NCI-H2029 (cell line): ENCODE measurements around the gene YTHDC2.
"Not testable (repeated sequence)": the region's sequence is repeated elsewhere in the genome, so short reads cannot be mapped to it uniquely, and the experiment has no call there.

ENCODE experiments used
- DNase-seq: peaks from one replicate; lab custom pipeline; 2025; lab: John Stamatoyannopoulos, UW

YTHDC2 gene

DNA sequence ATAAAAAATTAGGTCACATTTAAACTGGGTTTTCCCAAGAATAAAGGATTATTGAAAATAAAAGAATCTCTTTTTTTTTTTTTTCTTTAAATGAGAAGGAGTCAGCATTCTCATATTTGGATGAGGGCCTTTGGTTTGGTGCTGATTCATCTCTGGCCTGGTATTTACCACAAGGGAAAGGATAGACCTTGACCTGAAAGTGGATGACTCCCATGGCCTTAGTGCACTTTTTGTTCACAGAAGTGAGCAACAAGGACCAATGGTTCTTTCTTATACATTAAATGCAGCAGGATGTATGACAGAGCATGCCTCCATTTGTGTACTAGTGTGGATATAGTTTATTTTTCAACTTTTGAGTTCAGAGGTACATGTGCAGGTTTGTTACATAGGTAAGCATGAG lies 6.9 kb downstream of the YTHDC2 start:
- DNase-seq, result no peak

DNA sequence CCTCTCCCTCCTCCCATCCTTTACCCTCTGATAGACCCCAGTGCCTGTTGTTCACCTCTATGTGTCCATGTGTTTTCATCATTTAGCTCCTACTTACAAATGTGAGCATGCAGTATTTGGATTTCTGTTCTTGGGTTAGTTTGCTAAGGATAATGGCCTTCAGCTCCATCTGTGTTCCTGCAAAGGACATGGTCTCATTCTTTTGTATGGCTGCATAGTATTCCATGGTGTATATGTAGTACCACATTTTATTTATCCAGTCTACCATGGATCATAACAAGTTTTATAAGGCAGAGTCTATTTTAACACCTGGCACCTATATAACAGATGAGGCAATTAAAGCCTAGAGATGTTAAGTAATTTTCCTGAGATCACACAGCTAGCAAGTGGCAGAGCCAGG lies 7.4 kb downstream of the YTHDC2 start:
- DNase-seq, result no peak

DNA sequence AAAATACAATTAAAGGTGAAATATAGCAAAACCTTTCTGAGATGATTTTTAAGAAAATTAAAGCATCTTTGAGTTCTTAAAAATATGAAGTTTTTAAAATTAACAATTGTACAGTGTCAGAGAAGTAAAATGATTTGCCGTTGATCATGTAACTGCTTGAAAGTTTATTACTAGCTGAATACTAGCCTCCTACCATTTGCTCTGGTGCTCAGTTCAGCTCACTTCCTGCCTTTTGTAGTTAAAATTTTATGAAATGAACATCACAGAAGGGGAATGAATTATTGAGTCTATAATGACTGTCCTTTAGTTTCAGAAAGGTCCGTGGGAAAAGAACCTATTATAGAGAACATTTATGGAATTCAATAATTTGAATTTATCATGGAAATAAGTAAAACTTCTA lies 9.7 kb downstream of the YTHDC2 start:
- no peak for DNase-seq

DNA sequence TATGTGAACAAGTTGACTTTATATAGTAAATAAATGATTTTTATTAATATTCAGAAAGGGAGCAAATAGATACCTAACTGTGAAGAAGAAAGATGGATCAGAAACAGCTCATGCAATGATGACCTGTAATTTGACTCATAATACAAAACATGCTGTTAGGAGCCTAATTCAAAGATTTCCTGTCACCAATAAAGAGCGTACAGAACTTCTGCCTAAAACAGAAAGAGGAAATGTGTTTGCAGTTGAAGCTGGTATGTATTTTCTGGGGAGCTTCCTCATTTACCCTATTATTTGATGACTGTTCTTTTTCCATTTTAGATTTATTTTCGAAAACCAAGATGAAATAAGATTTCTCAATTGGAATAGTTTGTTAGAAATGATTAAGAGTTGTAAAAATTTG lies 11.4 kb downstream of the YTHDC2 start:
- no peak for DNase-seq

DNA sequence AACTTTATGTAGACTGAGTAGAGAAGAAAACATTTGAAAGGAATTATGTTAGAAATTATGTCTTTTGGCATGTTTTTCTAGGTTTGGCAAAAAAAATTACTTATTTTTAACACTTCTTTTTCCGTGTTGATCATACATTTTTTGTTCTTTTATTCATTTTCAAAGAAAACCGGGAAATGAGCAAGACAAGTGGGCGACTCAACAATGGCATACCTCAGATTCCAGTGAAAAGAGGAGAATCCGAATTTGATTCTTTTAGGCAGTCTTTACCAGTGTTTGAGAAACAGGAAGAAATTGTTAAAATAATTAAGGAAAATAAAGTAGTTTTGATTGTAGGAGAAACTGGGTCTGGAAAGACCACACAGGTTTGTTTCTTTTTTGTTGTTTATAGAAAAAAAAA lies 12.9 kb downstream of the YTHDC2 start:
- no peak for DNase-seq

DNA sequence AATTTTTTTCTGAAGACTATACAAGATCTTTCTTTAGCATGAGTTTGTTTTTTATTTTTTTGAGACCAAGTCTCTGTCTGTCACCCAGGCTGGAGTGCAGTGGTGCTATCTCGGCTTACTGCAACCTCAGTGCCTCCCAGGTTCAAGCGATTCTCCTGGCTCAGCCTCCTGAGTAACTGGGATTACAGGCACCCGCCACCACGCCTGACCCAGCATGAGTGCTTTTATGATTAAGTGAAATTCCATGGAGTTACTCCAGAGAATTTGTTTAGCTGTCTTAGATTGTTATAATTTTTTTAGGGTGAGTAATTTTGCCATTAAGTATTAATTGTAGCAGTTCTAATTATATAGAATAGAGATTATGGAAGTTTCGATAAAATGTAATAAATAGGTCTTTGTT lies 14.3 kb downstream of the YTHDC2 start:
- no peak for DNase-seq

DNA sequence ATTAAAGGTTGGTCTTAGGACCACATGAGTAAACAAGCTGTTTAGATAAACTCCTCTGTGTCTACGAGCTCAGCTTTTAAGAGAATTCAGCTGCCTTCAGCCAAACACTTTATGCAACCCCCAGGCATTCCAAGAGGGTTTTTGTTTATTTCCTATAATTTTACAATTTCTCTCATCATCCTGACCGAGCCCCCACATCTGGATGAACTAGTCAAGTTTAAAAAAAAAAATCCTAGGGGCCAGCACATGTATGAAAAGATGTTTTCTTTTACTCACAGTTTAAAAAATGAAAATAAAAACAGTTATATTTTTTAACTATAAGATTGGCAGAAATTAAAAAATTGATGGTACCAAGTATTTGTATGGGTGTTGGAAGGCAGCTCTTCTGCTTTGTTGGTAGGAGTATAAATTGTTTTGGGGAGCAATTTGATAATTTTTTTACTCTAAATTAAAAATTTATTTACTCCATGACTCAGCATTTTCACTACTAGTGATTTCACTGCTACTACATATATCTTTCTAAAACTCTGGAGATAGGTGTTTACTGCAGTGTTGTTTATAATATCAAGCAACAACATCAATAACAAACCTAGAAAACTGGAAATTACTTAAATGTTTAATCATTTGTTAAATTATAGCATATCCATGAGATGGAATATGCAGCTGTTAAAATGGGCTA lies 18.1 kb downstream of the YTHDC2 start:
- no peak for DNase-seq

DNA sequence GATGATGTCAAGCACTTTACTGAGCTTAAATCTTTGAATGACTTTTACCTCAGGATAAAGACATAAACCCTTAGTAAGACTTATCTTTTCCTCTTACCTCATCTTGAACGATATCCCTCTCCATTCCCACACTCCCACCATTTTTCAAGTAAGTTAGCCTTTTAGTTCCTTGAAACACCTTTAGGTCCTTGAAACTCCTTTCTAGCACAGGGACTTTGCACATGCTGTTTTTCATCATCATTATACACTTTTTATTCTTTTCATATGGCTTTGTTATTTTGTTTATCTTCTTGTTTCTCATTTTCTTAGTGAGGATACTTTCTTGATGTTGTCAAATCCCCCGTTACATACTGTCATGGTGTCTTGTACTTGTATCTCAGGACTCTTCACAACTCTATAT lies 24.8 kb downstream of the YTHDC2 start:
- no peak for DNase-seq

DNA sequence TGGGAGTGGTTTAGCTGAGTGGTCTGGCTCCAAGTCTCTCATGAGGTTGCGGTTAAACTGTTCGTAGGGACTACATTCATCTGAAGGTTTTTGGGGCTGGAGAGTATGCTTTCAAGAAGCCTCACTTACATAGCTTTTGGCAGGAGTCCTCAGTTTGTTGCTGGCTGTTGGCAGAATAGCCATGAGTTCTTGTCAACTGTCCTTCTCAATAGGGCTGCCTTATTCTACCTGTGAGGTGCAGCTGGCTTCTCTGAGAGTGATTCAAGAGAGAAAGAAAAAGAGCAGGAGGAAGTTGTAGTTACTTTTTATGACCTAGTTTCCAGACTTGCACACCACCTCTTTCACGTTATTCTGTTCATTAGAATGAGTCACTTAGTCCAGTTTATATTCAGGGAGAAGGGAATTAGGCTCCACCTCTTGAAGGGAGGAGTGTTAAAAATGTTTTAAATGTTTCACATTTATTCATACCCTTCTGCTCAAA lies 33.2 kb downstream of the YTHDC2 start:
- DNase-seq, result no peak

DNA sequence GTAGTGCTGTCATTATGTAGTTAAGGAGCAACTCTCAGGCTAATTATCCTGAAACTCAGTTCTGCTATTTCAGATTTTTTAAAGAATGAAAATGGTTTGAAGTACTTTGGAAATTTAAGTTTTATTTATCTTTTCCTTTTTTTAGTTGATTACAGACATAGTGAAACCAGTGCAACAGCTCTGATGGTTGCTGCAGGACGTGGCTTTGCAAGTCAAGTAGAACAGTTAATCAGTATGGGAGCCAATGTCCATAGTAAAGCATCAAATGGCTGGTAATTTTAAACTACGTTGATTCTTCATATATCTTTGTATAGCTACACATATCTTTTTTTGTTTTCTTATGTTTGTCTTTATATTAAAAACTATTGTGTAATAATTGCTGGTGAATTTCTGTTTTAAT lies 34.9 kb downstream of the YTHDC2 start:
- no peak for DNase-seq

DNA sequence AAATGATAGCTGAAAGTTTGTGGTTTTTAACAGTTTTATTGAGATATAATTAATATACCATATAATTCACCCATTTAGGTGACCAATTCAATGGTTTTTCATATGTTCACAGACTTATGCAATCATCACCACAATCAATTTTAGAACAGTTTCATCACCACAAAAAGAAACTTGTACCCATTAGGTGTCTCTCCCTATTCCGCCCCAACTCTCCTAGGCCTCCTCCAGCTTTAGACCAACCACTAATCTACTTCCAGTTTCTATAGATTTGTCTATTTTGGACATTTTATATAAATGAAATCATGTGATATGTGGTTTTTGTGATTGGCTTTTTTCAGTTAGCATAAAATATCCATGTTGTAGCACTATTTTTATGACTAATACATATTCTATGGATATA lies 38.6 kb downstream of the YTHDC2 start:
- DNase-seq, result no peak

DNA sequence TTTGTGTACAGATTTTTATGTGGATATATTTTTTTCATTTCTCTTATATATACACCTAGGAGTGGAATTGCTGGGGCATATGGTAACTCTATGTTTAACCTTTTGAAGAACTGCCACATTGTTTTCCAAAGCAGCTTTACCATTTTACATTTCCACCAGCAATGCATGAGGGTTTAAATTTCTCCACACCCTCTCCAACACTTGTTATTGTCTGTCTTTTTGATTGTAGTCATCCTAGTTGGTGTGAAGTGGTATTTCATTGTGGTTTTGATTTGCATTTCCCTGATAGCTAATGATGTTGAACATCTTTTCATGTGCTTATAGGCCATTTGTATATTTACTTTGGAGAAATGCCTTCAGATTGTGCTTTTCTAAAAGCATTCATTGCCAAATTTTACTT lies 39.1 kb downstream of the YTHDC2 start:
- no peak for DNase-seq

DNA sequence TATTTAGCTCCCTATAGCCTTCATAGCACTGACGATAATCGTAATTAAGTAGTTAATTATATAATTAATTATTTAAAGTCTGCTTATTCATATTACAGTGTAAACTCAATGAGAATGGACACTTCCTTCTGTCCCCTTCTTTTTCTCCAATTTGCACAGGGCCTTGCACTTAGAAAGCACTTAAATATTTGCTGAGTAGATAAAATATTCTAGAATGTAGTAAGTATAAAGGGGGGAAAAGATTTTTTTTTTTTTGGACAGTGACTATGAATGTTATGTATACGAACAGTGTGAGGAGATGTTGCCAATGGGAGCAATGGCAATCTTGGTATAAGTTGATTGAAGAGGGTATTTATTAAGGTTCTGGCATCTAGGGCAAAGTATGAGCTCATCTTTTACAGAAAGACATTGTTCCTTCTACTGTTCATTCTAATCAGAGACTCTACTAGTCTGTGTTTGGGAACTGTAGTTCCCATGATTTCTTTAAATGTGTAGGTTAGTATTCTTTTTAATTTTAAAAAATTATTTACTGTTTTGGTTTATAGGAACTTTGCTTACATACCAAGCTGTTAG lies 49.4 kb downstream of the YTHDC2 start:
- DNase-seq, result no peak

DNA sequence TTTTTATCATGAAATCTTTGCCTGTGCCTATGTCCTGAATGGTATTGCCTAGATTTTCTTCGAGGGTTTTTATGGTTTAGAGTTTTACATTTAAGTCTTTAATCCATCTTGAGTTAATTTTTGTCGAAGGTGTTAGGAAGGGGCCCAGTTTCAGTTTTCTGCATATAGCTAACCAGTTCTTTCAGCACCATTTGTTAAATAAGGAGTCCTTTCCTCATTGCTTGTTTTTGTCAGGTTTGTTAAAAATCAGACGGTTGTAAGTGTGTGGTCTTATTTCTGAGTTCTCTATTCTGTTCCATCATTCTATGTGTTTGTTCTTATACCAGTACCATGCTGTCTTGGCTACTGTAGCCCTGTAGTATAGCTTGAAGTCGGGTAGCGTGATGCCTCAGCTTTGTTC lies 55.9 kb downstream of the YTHDC2 start:
- DNase-seq, result no peak

DNA sequence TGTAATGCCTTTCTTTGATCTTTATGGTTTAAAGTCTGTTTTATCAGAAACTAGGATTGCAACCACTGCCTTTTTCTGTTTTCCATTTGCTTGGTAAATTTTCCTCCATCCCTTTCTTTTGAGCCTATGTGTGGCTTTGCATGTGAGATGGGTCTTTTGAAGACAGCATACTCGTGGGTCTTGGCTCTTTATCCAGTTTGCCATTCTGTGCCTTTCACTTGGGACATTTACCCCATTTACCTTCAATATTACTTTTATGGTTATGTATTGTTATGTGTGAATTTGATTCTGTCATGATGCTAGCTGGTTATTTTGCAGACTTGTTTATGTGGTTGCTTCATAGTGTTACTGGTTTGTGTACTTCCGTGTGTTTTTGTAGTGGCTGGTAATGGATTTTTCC lies 59.2 kb downstream of the YTHDC2 start:
- no peak for DNase-seq

DNA sequence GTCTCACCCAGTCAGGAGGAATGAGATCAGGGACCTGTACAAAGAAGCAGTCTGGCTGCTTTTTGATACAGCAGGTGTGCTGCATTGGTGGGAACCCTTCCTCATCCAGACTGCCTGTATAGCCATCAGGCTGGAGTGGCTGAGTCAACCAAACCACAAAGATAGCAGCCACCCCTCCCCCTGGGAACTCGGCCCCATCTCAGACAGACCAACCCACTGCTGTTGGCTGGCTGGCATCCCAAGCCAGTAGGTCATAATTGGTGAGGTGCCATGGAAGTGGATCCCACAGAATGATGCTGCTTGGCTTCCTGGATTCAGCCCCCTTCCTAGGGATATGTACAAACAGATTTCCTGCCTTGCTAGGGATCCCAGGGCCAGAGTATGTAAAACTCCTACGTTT lies 60.9 kb downstream of the YTHDC2 start:
- DNase-seq, result no peak

DNA sequence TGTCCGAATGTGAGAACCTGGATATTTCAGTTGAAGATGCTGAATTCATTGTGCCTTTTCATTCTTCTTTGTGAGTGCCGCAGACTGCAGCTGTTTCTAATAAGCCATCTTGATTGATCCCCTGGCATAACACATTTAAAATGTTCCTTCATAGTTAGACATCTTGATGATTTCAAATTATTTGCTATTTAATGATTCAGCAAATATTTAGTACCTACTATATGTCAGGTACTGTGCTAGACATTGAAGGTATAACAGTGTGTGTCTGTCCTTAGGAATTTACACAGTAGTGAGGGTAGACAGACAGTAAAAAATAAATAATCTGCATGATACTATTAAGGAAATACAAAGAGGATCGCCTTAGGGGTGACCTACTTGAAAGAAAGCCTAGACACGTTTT lies 61.6 kb downstream of the YTHDC2 start:
- DNase-seq, result no peak

DNA sequence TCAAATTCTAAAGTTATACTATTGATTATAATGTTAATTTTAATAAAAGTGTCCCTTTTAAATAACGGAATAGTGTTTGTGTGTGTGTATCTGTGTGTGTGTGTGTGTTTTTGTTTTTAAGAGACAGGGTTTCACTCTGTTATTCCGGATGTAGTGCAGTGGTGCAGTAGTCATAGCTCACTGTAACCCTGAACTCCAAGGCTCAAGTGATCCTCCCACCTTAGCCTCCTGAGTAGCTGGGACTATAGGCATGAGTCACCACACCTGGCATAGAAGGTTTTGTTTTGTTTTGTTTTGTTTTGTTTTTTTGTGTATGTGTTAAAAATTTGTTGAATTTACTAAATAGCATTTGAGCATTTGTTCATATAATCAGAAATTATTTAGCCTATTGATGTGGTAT lies 64.6 kb downstream of the YTHDC2 start:
- DNase-seq, result no peak

DNA sequence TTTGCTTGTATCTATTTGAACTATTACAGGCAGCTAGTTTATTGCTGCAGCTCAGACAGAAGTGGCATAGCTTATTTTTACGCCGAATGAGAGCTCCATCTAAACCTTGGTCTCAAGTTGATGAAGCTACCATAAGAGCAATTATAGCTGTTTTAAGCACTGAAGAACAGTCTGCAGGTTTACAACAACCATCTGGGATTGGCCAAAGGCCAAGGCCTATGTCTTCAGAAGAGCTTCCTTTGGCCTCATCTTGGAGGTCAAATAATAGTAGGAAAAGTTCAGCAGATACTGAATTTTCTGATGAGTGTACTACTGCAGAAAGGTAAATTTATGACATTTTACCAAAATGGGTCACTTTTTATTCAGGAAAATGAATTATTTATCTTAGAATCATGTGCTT lies 67.9 kb downstream of the YTHDC2 start:
- DNase-seq, result no peak

DNA sequence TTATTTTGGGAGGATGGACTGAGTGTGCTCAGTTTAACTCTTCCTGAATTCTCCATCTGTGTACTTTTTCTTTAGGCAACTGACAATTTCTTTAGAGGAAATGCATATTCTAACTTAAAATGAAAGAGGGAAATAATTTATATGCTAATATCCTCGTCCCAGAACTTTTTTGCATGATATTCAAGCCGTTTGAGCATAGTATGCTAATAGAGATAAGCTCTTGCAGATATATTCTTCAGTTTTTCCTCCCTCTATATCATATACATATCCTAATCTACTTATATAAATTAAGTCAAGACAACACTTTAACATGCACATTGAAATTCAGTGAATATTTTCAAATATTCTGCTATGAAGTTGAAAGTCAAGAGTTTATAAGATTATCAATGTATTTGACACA lies 84.7 kb downstream of the YTHDC2 start:
- DNase-seq, result no peak

DNA sequence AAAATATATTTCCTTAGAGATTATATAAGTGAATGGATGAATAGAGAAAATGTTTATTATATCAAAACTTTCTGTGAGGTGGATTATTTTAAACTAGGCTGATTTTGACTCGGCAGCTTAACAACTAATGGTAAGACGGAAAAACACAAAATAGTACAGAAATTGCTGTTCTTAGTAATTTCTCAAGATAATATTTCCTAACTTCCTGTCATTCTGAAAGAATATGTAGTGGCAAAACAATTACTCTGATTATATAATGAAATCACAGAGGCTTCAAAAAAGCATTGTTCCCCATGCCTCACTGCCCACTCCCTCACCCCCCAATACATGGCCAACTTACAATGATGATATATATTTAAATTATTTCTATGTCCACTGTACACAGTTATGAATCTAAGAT lies 85.4 kb downstream of the YTHDC2 start:
- no peak for DNase-seq

DNA sequence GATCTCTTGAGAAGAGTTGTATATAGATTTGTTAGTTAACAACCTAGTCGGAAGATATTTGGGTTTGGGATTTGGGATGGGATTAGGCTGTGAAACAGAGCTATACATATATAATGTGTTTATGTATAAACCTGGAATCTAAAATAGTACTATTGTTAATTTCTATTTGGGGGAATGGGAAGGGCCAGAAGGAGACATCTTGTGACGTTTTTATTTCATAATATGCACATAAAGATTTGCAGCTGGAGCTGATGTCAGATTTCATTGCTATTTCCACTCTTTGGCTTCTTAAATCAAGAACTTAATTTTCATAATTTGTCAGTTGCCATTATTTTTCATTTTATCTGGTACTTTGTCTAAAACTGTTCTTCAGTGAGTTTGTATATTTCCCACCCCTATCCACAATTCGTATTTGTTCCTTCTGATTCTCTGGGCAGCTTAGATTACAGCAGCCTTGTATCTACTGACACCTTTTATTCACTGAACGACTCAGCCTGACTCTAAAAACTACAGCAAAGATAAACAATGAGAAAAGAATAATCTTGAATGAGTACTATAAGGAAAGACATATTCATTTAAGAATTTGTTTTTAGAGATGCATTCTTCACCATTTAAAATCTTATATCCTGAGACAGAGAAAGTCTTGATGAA lies 86.9 kb downstream of the YTHDC2 start:
- DNase-seq, result no peak

DNA sequence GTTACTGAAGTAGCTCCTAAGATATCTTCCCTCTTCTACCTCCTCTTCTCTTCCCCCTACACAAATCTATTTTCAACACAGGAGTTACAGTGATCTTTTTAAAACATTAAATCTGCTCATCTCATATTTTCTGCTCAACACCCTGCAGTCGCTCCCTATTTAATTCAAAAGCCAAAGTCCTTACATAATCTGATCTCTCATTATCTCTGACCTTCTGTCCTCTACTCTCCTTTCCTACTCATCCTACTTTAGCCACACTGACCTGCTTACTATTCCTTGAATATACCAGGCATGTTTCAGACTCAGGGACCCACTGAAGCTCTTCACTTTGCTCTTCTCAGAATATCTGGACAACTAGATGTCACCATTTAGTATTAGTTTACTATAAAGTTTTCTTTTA lies 87.9 kb downstream of the YTHDC2 start:
- no peak for DNase-seq

DNA sequence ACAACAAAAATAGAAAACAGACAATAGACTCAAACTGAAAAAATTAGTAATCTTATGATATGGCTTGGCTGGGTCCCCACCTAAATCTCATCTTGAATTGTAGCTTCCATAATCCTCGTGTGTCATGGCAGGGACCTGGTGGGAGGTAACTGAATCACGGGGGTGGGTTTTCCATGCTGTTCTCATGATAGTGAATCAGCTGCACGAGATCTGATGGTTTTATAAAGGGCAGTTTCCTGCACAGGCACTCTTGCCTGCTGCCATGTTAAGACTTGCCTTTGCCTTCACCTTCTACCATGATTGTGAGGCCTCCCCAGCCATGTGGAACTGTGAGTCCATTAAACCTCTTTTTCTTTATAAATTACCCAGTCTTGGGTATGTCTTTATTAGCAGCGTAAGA lies 89.8 kb downstream of the YTHDC2 start:
- not testable (repeated sequence) for DNase-seq
